Mammary epithelial cell (primary cell): ENCODE measurements around the gene EIF4E3.

Experiments used
- CTCF ChIP-seq, 2 donors: IDR thresholded peaks in 1 of 2; conservative IDR thresholded peaks in 1 of 2; 2 replicates each; pipeline ENCODE4 v1.5.1; 2011 to 2012; ENCODE audit warnings: inconsistent platforms in 2 of 2, low read length in 2 of 2, mild to moderate bottlenecking in 2 of 2, control low read depth in 1 of 2, low read depth in 1 of 2; ENCODE audit not compliant: insufficient read depth in 1 of 2; ENCODE audit errors: extremely low read depth in 1 of 2
- EZH2 ChIP-seq: IDR thresholded peaks from 2 replicates; pipeline ENCODE4 v1.6.1; 2012; ENCODE audit warnings: low read length, inconsistent platforms, borderline replicate concordance

GRCh38 chr3:71718072-71718471 is 7.1 kb downstream of the EIF4E3 start:
- TF ChIP-seq CTCF (conservative IDR thresholded peaks at IDR 0.05 in 1 of 2, IDR thresholded peaks at IDR 0.05 in 1 of 2; ENCODE audit: extremely low read depth in 1 of 2, insufficient read depth in 1 of 2, low read depth in 1 of 2, low read length in 2 of 2) (no peak), EZH2 (no peak)
